ENCODE results near the gene PFDN5.

DNA sequence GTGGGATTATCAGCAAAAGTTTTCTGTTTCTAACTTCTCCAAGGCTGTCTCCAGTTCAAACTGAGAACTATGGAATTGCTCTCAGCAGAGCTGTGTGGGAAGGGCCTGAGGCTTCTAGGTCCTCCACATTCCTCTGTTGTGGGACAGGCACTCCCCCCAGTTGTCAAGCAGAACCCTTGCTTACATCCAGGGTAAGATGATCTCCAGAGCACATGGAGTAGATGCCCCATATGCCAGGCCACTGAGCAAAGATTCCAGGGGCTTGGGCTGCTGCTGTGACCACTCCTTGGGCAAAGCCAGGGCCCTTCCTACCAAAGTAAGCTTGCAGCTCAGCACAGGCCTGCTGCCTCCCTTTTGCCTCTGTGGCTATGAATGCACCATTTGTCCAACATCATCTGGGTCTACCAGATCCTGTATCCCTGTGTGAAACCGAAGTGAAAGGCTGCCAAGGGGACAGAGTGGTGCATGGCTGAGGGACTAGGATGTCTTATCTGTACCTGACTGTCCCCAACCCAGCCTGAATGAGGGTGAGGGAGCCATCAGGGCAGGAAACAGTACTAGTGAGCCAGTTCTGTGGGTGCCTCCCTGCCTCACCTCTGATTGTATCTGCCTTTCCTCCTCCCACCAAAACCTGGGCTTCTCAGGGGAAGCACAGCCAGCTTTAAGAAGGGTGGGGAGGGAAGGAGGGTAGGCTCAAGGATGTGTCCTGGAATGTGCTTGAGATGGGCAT is 40.4 kb upstream of the PFDN5 start:
- TF ChIP-seq, protein P1, sequence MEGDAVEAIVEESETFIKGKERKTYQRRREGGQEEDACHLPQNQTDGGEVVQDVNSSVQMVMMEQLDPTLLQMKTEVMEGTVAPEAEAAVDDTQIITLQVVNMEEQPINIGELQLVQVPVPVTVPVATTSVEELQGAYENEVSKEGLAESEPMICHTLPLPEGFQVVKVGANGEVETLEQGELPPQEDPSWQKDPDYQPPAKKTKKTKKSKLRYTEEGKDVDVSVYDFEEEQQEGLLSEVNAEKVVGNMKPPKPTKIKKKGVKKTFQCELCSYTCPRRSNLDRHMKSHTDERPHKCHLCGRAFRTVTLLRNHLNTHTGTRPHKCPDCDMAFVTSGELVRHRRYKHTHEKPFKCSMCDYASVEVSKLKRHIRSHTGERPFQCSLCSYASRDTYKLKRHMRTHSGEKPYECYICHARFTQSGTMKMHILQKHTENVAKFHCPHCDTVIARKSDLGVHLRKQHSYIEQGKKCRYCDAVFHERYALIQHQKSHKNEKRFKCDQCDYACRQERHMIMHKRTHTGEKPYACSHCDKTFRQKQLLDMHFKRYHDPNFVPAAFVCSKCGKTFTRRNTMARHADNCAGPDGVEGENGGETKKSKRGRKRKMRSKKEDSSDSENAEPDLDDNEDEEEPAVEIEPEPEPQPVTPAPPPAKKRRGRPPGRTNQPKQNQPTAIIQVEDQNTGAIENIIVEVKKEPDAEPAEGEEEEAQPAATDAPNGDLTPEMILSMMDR (conservative IDR thresholded peaks at IDR 0.05; ENCODE audit: low read length): no peak
- no peak for TF ChIP-seq EZH2phosphoT487 (IDR thresholded peaks at IDR 0.05; ENCODE audit: borderline replicate concordance, low read depth, low read length)
